ENCODE data around the gene SERPINA12. TPM values are rescaled to one million over a fixed set of nuclear protein-coding genes. Genes with fewer than 3 reads are reported as not detected.

Gene SERPINA12
- total and polyA plus RNA-seq, 4 experiments from 2014 or later = not detected

GRCh38 chr14:94465042-94465441 lies 44.2 kb downstream of the SERPINA12 start:
- H3K4me1 Mint-ChIP-seq = no peaks in the 10 kb centered on the region
- H3K4me1 ChIP-seq (ENCODE audit: insufficient read depth, low read length) = no peaks in the 10 kb centered on the region
- no peaks in the 10 kb centered on the region for H3K36me3 ChIP-seq (ENCODE audit: insufficient read depth, low read length)
- peaks cover 9 to 20% of the 10 kb centered on the region in 2 donors for H3K27me3 Mint-ChIP-seq
- H3K36me3 Mint-ChIP-seq = peaks cover 0 to 6% of the 10 kb centered on the region in 2 donors
- DNase-seq = no peak
- no peak overlapping the region for H3K4me3 ChIP-seq (ENCODE audit: low read length in 2 of 2)
- no peak overlapping the region for H3K27ac ChIP-seq (ENCODE audit: low read depth, low read length)
- no peak overlapping the region for H3K4me3 Mint-ChIP-seq
- no peak overlapping the region for H3K27ac Mint-ChIP-seq
- intact Hi-C loops (cut with micrococcal nuclease) = no loop called here
- CTCF ChIA-PET (ENCODE audit: partially characterized antibody) = no interaction called here
- no peaks in the 10 kb centered on the region for H3K27me3 ChIP-seq (ENCODE audit: insufficient read depth, low read length)
- no peaks in the 10 kb centered on the region for H3K9me3 ChIP-seq (ENCODE audit: control insufficient read depth in 1 of 2, low read length in 2 of 2)
- POLR2A ChIA-PET (ENCODE audit: partially characterized antibody) = no interaction called here
- peaks cover 2 to 22% (median 9%) of the 10 kb centered on the region in 8 donors for H3K9me3 Mint-ChIP-seq

- POLR2A ChIA-PET (ENCODE audit: partially characterized antibody) = no interaction called here
- CTCF ChIA-PET (ENCODE audit: partially characterized antibody) = no interaction called here
- H3K9me3 ChIP-seq (ENCODE audit: control insufficient read depth in 1 of 2, low read length in 2 of 2) = no peaks in the 10 kb centered on the region
- peaks cover 0 to 6% of the 10 kb centered on the region in 2 donors for H3K36me3 Mint-ChIP-seq
- H3K27ac ChIP-seq (ENCODE audit: low read depth, low read length) = no peak overlapping the region
- peaks cover 9 to 20% of the 10 kb centered on the region in 2 donors for H3K27me3 Mint-ChIP-seq
- intact Hi-C loops (cut with micrococcal nuclease) = no loop called here
- no peaks in the 10 kb centered on the region for H3K4me1 ChIP-seq (ENCODE audit: insufficient read depth, low read length)
- no peak overlapping the region for H3K27ac Mint-ChIP-seq
- no peaks in the 10 kb centered on the region for H3K4me1 Mint-ChIP-seq
- no peak overlapping the region for H3K4me3 Mint-ChIP-seq
- no peaks in the 10 kb centered on the region for H3K27me3 ChIP-seq (ENCODE audit: insufficient read depth, low read length)
- H3K36me3 ChIP-seq (ENCODE audit: insufficient read depth, low read length) = no peaks in the 10 kb centered on the region
- H3K4me3 ChIP-seq (ENCODE audit: low read length in 2 of 2) = no peak overlapping the region
- H3K9me3 Mint-ChIP-seq = peaks cover 2 to 22% (median 9%) of the 10 kb centered on the region in 8 donors
- no peak for DNase-seq
Measured at GRCh38 chr14:94464290-94464689, 45.0 kb downstream of the SERPINA12 start.

- Mint-ChIP-seq H3K4me3 (no peak overlapping the region), H3K4me1 (no peaks in the 10 kb centered on the region), H3K27ac (no peak overlapping the region), H3K27me3 (peaks cover 6 to 18% of the 10 kb centered on the region in 2 donors), H3K9me3 (peaks cover 2 to 27% (median 11%) of the 10 kb centered on the region in 8 donors), H3K36me3 (peaks cover 0 to 6% of the 10 kb centered on the region in 2 donors)
- Histone ChIP-seq H3K27me3 (ENCODE audit: insufficient read depth, low read length) (no peaks in the 10 kb centered on the region), H3K4me3 (ENCODE audit: low read length in 2 of 2) (no peak overlapping the region), H3K36me3 (ENCODE audit: insufficient read depth, low read length) (no peaks in the 10 kb centered on the region), H3K27ac (ENCODE audit: low read depth, low read length) (no peak overlapping the region), H3K4me1 (ENCODE audit: insufficient read depth, low read length) (no peaks in the 10 kb centered on the region), H3K9me3 (ENCODE audit: control insufficient read depth in 1 of 2, low read length in 2 of 2) (no peaks in the 10 kb centered on the region)
- DNase-seq = no peak
- intact Hi-C loops (cut with micrococcal nuclease) = no loop called here
- CTCF ChIA-PET (ENCODE audit: partially characterized antibody) = no interaction called here
- POLR2A ChIA-PET (ENCODE audit: partially characterized antibody) = no interaction called here
Measured at GRCh38 chr14:94462763-94463572, 46.3 kb downstream of the SERPINA12 start.

- Histone ChIP-seq H3K4me3 (ENCODE audit: low read length in 2 of 2) (no peak overlapping the region), H3K4me1 (ENCODE audit: insufficient read depth, low read length) (no peaks in the 10 kb centered on the region), H3K9me3 (ENCODE audit: control insufficient read depth in 1 of 2, low read length in 2 of 2) (no peaks in the 10 kb centered on the region), H3K27me3 (ENCODE audit: insufficient read depth, low read length) (no peaks in the 10 kb centered on the region), H3K27ac (ENCODE audit: low read depth, low read length) (no peak overlapping the region), H3K36me3 (ENCODE audit: insufficient read depth, low read length) (no peaks in the 10 kb centered on the region)
- ChIA-PET POLR2A (ENCODE audit: partially characterized antibody) (no interaction called here), CTCF (ENCODE audit: partially characterized antibody) (no interaction called here)
- H3K27me3 Mint-ChIP-seq = peaks cover 10 to 13% of the 10 kb centered on the region in 2 donors
- H3K4me3 Mint-ChIP-seq = no peak overlapping the region
- no peak for DNase-seq
- H3K36me3 Mint-ChIP-seq = peaks cover 0 to 6% of the 10 kb centered on the region in 2 donors
- no peaks in the 10 kb centered on the region for H3K4me1 Mint-ChIP-seq
- peaks cover 2 to 35% (median 13%) of the 10 kb centered on the region in 8 donors for H3K9me3 Mint-ChIP-seq
- no peak overlapping the region for H3K27ac Mint-ChIP-seq
- intact Hi-C loops (cut with micrococcal nuclease) = no loop called here
Measured at GRCh38 chr14:94462219-94462551, 47.1 kb downstream of the SERPINA12 start.

GRCh38 chr14:94461526-94462218 lies 47.6 kb downstream of the SERPINA12 start:
- peaks cover 2 to 37% (median 15%) of the 10 kb centered on the region in 8 donors for H3K9me3 Mint-ChIP-seq
- H3K27ac ChIP-seq (ENCODE audit: low read depth, low read length) = no peak overlapping the region

GRCh38 chr14:94460631-94461416 lies 48.4 kb downstream of the SERPINA12 start:
- no peaks in the 10 kb centered on the region for H3K36me3 ChIP-seq (ENCODE audit: insufficient read depth, low read length)
- H3K27ac Mint-ChIP-seq = no peak overlapping the region
- no peaks in the 10 kb centered on the region for H3K4me1 Mint-ChIP-seq
- peaks cover 0 to under 1% of the 10 kb centered on the region in 2 donors for H3K36me3 Mint-ChIP-seq
- CTCF ChIA-PET (ENCODE audit: partially characterized antibody) = no interaction called here
- no peaks in the 10 kb centered on the region for H3K27me3 ChIP-seq (ENCODE audit: insufficient read depth, low read length)
- H3K4me1 ChIP-seq (ENCODE audit: insufficient read depth, low read length) = no peaks in the 10 kb centered on the region
- H3K9me3 Mint-ChIP-seq = peaks cover 2 to 36% (median 10%) of the 10 kb centered on the region in 8 donors
- H3K27me3 Mint-ChIP-seq = peaks cover 7 to 15% of the 10 kb centered on the region in 2 donors
- H3K9me3 ChIP-seq (ENCODE audit: control insufficient read depth in 1 of 2, low read length in 2 of 2) = no peaks in the 10 kb centered on the region
- intact Hi-C loops (cut with micrococcal nuclease) = no loop called here
- no peak overlapping the region for H3K27ac ChIP-seq (ENCODE audit: low read depth, low read length)
- DNase-seq = no peak
- POLR2A ChIA-PET (ENCODE audit: partially characterized antibody) = no interaction called here
- no peak overlapping the region for H3K4me3 ChIP-seq (ENCODE audit: low read length in 2 of 2)
- H3K4me3 Mint-ChIP-seq = peak overlapping the region in 1 of 8 donors; percentile 42

More at GRCh38 chr14:94461526-94462218, 47.6 kb downstream of the SERPINA12 start:
- no peak overlapping the region for H3K4me3 ChIP-seq (ENCODE audit: low read length in 2 of 2)
- H3K27me3 Mint-ChIP-seq = peaks cover 11 to 12% of the 10 kb centered on the region in 2 donors
- ChIA-PET CTCF (ENCODE audit: partially characterized antibody) (no interaction called here), POLR2A (ENCODE audit: partially characterized antibody) (no interaction called here)
- no peaks in the 10 kb centered on the region for H3K27me3 ChIP-seq (ENCODE audit: insufficient read depth, low read length)
- no peaks in the 10 kb centered on the region for H3K36me3 ChIP-seq (ENCODE audit: insufficient read depth, low read length)
- no peak overlapping the region for H3K4me3 Mint-ChIP-seq
- intact Hi-C loops (cut with micrococcal nuclease) = no loop called here
- peaks cover 0 to 6% of the 10 kb centered on the region in 2 donors for H3K36me3 Mint-ChIP-seq
- H3K9me3 ChIP-seq (ENCODE audit: control insufficient read depth in 1 of 2, low read length in 2 of 2) = no peaks in the 10 kb centered on the region
- no peaks in the 10 kb centered on the region for H3K4me1 Mint-ChIP-seq
- no peak overlapping the region for H3K27ac Mint-ChIP-seq
- no peaks in the 10 kb centered on the region for H3K4me1 ChIP-seq (ENCODE audit: insufficient read depth, low read length)
- no peak for DNase-seq
